ENCODE data around the gene SDC4. TPM values are rescaled to one million over a fixed set of nuclear protein-coding genes. Genes with fewer than 3 reads are reported as not detected.
A peak's percentile ranks its signal among the peaks of the same experiment; 100 is the strongest.

The SDC4 gene
- total and polyA plus RNA-seq, 2 experiments from 2014 or later: 410 to 454 TPM

GRCh38 chr20:45306431-45306982, 41.7 kb downstream of the SDC4 start, which contains the start of gene RBPJL:
TSS of gene RBPJL (plus strand) at chr20:45306840. CDS start at chr20:45306923, 83 bp downstream.
- no peak within 1 kb of the TSS for H3K9ac ChIP-seq
- H4K20me1 ChIP-seq (ENCODE audit: insufficient read depth): no peaks in the 10 kb centered on the region
- no peaks in the 10 kb centered on the region for H3K79me2 ChIP-seq (ENCODE audit: insufficient read depth)
- DNase-seq: peak; percentile 37
- no peak within 1 kb of the TSS for H3K4me2 ChIP-seq (ENCODE audit: unreplicated experiment)
- H3K4me1 ChIP-seq (ENCODE audit: insufficient read depth): no peaks in the 10 kb centered on the region
- H3F3A ChIP-seq (ENCODE audit: insufficient read depth): no peaks in the 10 kb centered on the region
- no peaks in the 10 kb centered on the region for H3K36me3 ChIP-seq (ENCODE audit: low read depth)
- TF ChIP-seq EZH2phosphoT487 (IDR thresholded peaks at IDR 0.05; ENCODE audit: insufficient read depth, low read depth) (no peak), EZH2 (IDR thresholded peaks at IDR 0.05; ENCODE audit: insufficient read depth, poor library complexity, severe bottlenecking) (no peak)
- no peak within 1 kb of the TSS for H3K4me3 ChIP-seq
- H3K27me3 ChIP-seq (replicated peaks; ENCODE audit: insufficient read depth): peaks cover 14% of the 10 kb centered on the region
- 18 to 35% methylated on average over 29 to 31 of the region's 41 CpGs for WGBS, 2 experiments (ENCODE audit: low coverage in 1 of 2, low lambda C conversion rate in 2 of 2, missing lambda C conversion rate in 2 of 2)
- no peak within 1 kb of the TSS for H3K27ac ChIP-seq
- in situ Hi-C loops (cut with MboI): loop anchor here (10.0 kb wide), 1 partner anchor 468 kb away; no protein-coding TSS in a partner anchor
- H2AFZ ChIP-seq: no peak within 1 kb of the TSS
- no peaks in the 10 kb centered on the region for H3K9me3 ChIP-seq (ENCODE audit: low read depth)
- H3K9me2 ChIP-seq (ENCODE audit: insufficient read depth): no peaks in the 10 kb centered on the region

GRCh38 chr20:45305262-45305661, 43.0 kb downstream of the SDC4 start:
- in situ Hi-C loops (cut with MboI): loop anchor here (10.0 kb wide), 1 partner anchor 470 kb away; no protein-coding TSS in a partner anchor
- H2AFZ ChIP-seq: no peak overlapping the region
- H3K36me3 ChIP-seq (ENCODE audit: low read depth): no peaks in the 10 kb centered on the region
- H3K4me2 ChIP-seq (ENCODE audit: unreplicated experiment): no peak overlapping the region
- H3K4me3 ChIP-seq: no peak overlapping the region
- DNase-seq: no peak
- no peaks in the 10 kb centered on the region for H3K9me2 ChIP-seq (ENCODE audit: insufficient read depth)
- TF ChIP-seq EZH2 (IDR thresholded peaks at IDR 0.05; ENCODE audit: insufficient read depth, poor library complexity, severe bottlenecking) (no peak), EZH2phosphoT487 (IDR thresholded peaks at IDR 0.05; ENCODE audit: insufficient read depth, low read depth) (no peak)
- H3K27me3 ChIP-seq (replicated peaks; ENCODE audit: insufficient read depth): peaks cover 14% of the 10 kb centered on the region
- H3F3A ChIP-seq (ENCODE audit: insufficient read depth): no peaks in the 10 kb centered on the region
- H3K9me3 ChIP-seq (ENCODE audit: low read depth): no peaks in the 10 kb centered on the region
- H3K27ac ChIP-seq: no peak overlapping the region
- H4K20me1 ChIP-seq (ENCODE audit: insufficient read depth): no peaks in the 10 kb centered on the region
- no peak overlapping the region for H3K9ac ChIP-seq
- 73 to 86% methylated on average over 4 of the region's 4 CpGs for WGBS, 2 experiments (ENCODE audit: low coverage in 1 of 2, low lambda C conversion rate in 2 of 2, missing lambda C conversion rate in 2 of 2)
- H3K79me2 ChIP-seq (ENCODE audit: insufficient read depth): no peaks in the 10 kb centered on the region
- H3K4me1 ChIP-seq (ENCODE audit: insufficient read depth): no peaks in the 10 kb centered on the region

GRCh38 chr20:45304464-45304999, 43.7 kb downstream of the SDC4 start:
- H3K36me3 ChIP-seq (ENCODE audit: low read depth): no peaks in the 10 kb centered on the region
- H3K9me2 ChIP-seq (ENCODE audit: insufficient read depth): no peaks in the 10 kb centered on the region
- H3K9ac ChIP-seq: no peak overlapping the region
- no peaks in the 10 kb centered on the region for H3F3A ChIP-seq (ENCODE audit: insufficient read depth)
- no peaks in the 10 kb centered on the region for H3K9me3 ChIP-seq (ENCODE audit: low read depth)
- WGBS, 2 experiments (ENCODE audit: low coverage in 1 of 2, low lambda C conversion rate in 2 of 2, missing lambda C conversion rate in 2 of 2): 90% methylated on average over 39 to 43 of the region's 43 CpGs
- H3K27me3 ChIP-seq (replicated peaks; ENCODE audit: insufficient read depth): peaks cover 14% of the 10 kb centered on the region
- H4K20me1 ChIP-seq (ENCODE audit: insufficient read depth): no peaks in the 10 kb centered on the region
- H3K4me2 ChIP-seq (ENCODE audit: unreplicated experiment): no peak overlapping the region
- in situ Hi-C loops (cut with MboI): loop anchor here (10.0 kb wide), 1 partner anchor 470 kb away; no protein-coding TSS in a partner anchor
- H3K79me2 ChIP-seq (ENCODE audit: insufficient read depth): no peaks in the 10 kb centered on the region
- H3K4me3 ChIP-seq: no peak overlapping the region
- no peak overlapping the region for H3K27ac ChIP-seq
- H3K4me1 ChIP-seq (ENCODE audit: insufficient read depth): no peaks in the 10 kb centered on the region
- H2AFZ ChIP-seq: no peak overlapping the region
- no peak for TF ChIP-seq EZH2phosphoT487 (IDR thresholded peaks at IDR 0.05; ENCODE audit: insufficient read depth, low read depth)
- no peak for TF ChIP-seq EZH2 (IDR thresholded peaks at IDR 0.05; ENCODE audit: insufficient read depth, poor library complexity, severe bottlenecking)
- DNase-seq: no peak

- in situ Hi-C loops (cut with MboI): loop anchor here (10.0 kb wide), 1 partner anchor 471 kb away; no protein-coding TSS in a partner anchor
- Histone ChIP-seq H3K36me3 (ENCODE audit: low read depth) (no peaks in the 10 kb centered on the region), H3K79me2 (ENCODE audit: insufficient read depth) (no peaks in the 10 kb centered on the region), H4K20me1 (ENCODE audit: insufficient read depth) (no peaks in the 10 kb centered on the region), H3K4me1 (ENCODE audit: insufficient read depth) (no peaks in the 10 kb centered on the region), H3K4me3 (no peak overlapping the region), H3K9ac (no peak overlapping the region), H3K27me3 (replicated peaks; ENCODE audit: insufficient read depth) (peaks cover 14% of the 10 kb centered on the region), H2AFZ (no peak overlapping the region), H3K9me3 (ENCODE audit: low read depth) (no peaks in the 10 kb centered on the region), H3F3A (ENCODE audit: insufficient read depth) (no peaks in the 10 kb centered on the region), H3K4me2 (ENCODE audit: unreplicated experiment) (no peak overlapping the region), H3K27ac (no peak overlapping the region), H3K9me2 (ENCODE audit: insufficient read depth) (no peaks in the 10 kb centered on the region)
- DNase-seq: no peak
- TF ChIP-seq EZH2phosphoT487 (IDR thresholded peaks at IDR 0.05; ENCODE audit: insufficient read depth, low read depth) (no peak), EZH2 (IDR thresholded peaks at IDR 0.05; ENCODE audit: insufficient read depth, poor library complexity, severe bottlenecking) (no peak)
- WGBS, 2 experiments (ENCODE audit: low coverage in 1 of 2, low lambda C conversion rate in 2 of 2, missing lambda C conversion rate in 2 of 2): 85 to 86% methylated on average over 39 to 47 of the region's 47 CpGs
These were observed 44.4 kb downstream of the SDC4 start for GRCh38 chr20:45303586-45304463.
